Measurements from ENCODE around the gene TRMT11.
"Not testable (repeated sequence)": the region's sequence is repeated elsewhere in the genome, so short reads cannot be mapped to it uniquely, and the experiment has no call there.

DNA sequence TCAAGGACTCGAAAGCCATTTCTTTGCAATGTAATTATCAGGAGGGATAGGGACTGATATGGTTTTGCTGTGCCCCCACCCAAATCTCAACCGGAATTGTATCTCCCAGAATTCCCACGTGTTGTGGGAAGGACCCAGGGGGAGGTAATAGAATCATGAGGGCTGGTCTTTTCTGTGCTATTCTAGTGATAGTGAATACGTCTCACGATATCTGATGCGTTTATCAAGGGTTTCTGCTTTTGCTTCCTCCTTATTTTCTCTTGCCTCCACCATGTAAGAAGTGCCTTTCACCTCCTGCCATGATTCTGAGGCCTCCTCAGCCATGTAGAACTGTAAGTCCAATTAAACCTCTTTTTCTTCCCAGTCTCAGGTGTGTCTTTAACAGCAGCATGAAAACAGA, 35.6 kb upstream of the TRMT11 start:
- not testable (repeated sequence) for TF ChIP-seq CTCF (optimal IDR thresholded peaks at IDR 0.05 in 1 of 3, IDR thresholded peaks at IDR 0.05 in 1 of 3, conservative IDR thresholded peaks at IDR 0.05 in 1 of 3; ENCODE audit: extremely low read depth in 1 of 3, insufficient read depth in 2 of 3, low read length in 3 of 3); EZH2 (IDR thresholded peaks at IDR 0.05; ENCODE audit: low read length)
